ENCODE results near the gene RXRA. TPM values are rescaled to one million over a fixed set of nuclear protein-coding genes. Genes with fewer than 3 reads are reported as not detected.

Gene RXRA
- polyA plus RNA-seq, 3 donors, result 15.8 to 91.0 (median 23.2) TPM

- no peak overlapping the region for H3K4me3 ChIP-seq (replicated peaks in 1 of 3; ENCODE audit: low read depth in 2 of 3, low read length in 3 of 3)
- H3K9me3 Mint-ChIP-seq, result no peaks in the 10 kb centered on the region
- intact Hi-C loops (cut with micrococcal nuclease), result no loop called here
- 90% methylated on average over 7 of the region's 14 CpGs for WGBS (ENCODE audit: insufficient coverage)
- peaks cover 88 to 99% of the 10 kb centered on the region in 2 donors for H3K36me3 ChIP-seq (replicated peaks in 1 of 2; ENCODE audit: control insufficient read depth in 1 of 2, insufficient read depth in 2 of 2, low read length in 2 of 2)
- H3K4me1 Mint-ChIP-seq, result peaks cover 6% of the 10 kb centered on the region
- H3K27ac Mint-ChIP-seq, result peak overlapping the region in 3 of 7 donors; percentile 35 to 80 (median 57)
- no peak overlapping the region for H3K27ac ChIP-seq (ENCODE audit: low read depth in 1 of 2, low read length in 2 of 2)
- no peak overlapping the region for H3K4me3 Mint-ChIP-seq
- TF ChIP-seq, protein P1, sequence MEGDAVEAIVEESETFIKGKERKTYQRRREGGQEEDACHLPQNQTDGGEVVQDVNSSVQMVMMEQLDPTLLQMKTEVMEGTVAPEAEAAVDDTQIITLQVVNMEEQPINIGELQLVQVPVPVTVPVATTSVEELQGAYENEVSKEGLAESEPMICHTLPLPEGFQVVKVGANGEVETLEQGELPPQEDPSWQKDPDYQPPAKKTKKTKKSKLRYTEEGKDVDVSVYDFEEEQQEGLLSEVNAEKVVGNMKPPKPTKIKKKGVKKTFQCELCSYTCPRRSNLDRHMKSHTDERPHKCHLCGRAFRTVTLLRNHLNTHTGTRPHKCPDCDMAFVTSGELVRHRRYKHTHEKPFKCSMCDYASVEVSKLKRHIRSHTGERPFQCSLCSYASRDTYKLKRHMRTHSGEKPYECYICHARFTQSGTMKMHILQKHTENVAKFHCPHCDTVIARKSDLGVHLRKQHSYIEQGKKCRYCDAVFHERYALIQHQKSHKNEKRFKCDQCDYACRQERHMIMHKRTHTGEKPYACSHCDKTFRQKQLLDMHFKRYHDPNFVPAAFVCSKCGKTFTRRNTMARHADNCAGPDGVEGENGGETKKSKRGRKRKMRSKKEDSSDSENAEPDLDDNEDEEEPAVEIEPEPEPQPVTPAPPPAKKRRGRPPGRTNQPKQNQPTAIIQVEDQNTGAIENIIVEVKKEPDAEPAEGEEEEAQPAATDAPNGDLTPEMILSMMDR (IDR thresholded peaks at IDR 0.05), result no peak
- H3K79me2 ChIP-seq (ENCODE audit: insufficient read depth, low read length), result peaks cover 4% of the 10 kb centered on the region
- peaks cover 0 to 2% of the 10 kb centered on the region in 2 donors for H3K4me1 ChIP-seq (ENCODE audit: control insufficient read depth in 1 of 2, insufficient read depth in 2 of 2, low read length in 2 of 2)
- no peaks in the 10 kb centered on the region for H3K9me3 ChIP-seq (replicated peaks in 1 of 2; ENCODE audit: control insufficient read depth in 1 of 2, insufficient read depth in 1 of 2, low read length in 2 of 2)
- H4K20me1 ChIP-seq (ENCODE audit: insufficient read depth, low read length), result peaks cover 99% of the 10 kb centered on the region
- no peak overlapping the region for H2AFZ ChIP-seq (ENCODE audit: insufficient read depth, low read depth, low read length, poor library complexity, severe bottlenecking)
- H3K27me3 ChIP-seq (ENCODE audit: control insufficient read depth in 2 of 2, insufficient read depth in 2 of 2, low read length in 2 of 2), result no peaks in the 10 kb centered on the region
- H3K36me3 Mint-ChIP-seq, result peaks cover 74 to 94% of the 10 kb centered on the region in 2 donors
- peaks cover 0 to 4% (median 0%) of the 10 kb centered on the region in 3 donors for H3K27me3 Mint-ChIP-seq (ENCODE audit: low read depth in 3 of 3)
- no peak for DNase-seq
- no peak overlapping the region for H3K9ac ChIP-seq (ENCODE audit: insufficient read depth, low read length, poor library complexity, severe bottlenecking)
- no peak overlapping the region for H3K4me2 ChIP-seq (replicated peaks; ENCODE audit: extremely low read depth, low read length, poor library complexity, severe bottlenecking)
These were observed 106.2 kb downstream of the RXRA start for GRCh38 chr9:134432471-134432870.

DNA sequence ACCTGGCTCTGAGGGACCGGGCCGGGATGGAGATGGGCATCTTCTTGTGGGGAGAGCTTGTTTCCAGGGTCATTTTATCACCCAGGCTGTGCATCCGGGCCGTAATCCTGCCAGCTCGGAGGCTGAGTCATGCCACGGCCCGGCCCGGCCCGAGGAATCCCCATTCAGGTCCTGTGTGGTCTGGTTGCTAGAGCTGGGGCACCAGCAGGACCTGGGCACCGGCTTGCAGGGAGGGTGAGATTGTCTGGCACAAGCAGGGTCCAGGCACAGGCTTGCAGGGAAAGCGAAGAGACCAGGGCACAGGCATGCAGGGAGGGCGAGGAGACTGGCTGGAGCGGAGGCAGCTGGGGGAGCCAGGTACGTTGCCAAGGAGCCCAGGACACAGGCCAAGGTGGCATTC, 106.8 kb downstream of the RXRA start:
- H3K27me3 Mint-ChIP-seq (ENCODE audit: low read depth in 3 of 3), result peaks cover 0 to 4% (median 2%) of the 10 kb centered on the region in 3 donors
- intact Hi-C loops (cut with micrococcal nuclease), result no loop called here
- H3K27me3 ChIP-seq (ENCODE audit: control insufficient read depth in 2 of 2, insufficient read depth in 2 of 2, low read length in 2 of 2), result no peaks in the 10 kb centered on the region
- no peaks in the 10 kb centered on the region for H3K9me3 ChIP-seq (replicated peaks in 1 of 2; ENCODE audit: control insufficient read depth in 1 of 2, insufficient read depth in 1 of 2, low read length in 2 of 2)
- TF ChIP-seq, protein P1 (IDR thresholded peaks at IDR 0.05), result no peak
- peaks cover 4% of the 10 kb centered on the region for H3K79me2 ChIP-seq (ENCODE audit: insufficient read depth, low read length)
- peaks cover 71 to 94% of the 10 kb centered on the region in 2 donors for H3K36me3 Mint-ChIP-seq
- DNase-seq, result no peak
- peaks cover 0 to 8% of the 10 kb centered on the region in 2 donors for H3K4me1 ChIP-seq (ENCODE audit: control insufficient read depth in 1 of 2, insufficient read depth in 2 of 2, low read length in 2 of 2)
- H3K27ac ChIP-seq (ENCODE audit: low read depth in 1 of 2, low read length in 2 of 2), result no peak overlapping the region
- no peak overlapping the region for H3K9ac ChIP-seq (ENCODE audit: insufficient read depth, low read length, poor library complexity, severe bottlenecking)
- peaks cover 99% of the 10 kb centered on the region for H4K20me1 ChIP-seq (ENCODE audit: insufficient read depth, low read length)
- H3K36me3 ChIP-seq (replicated peaks in 1 of 2; ENCODE audit: control insufficient read depth in 1 of 2, insufficient read depth in 2 of 2, low read length in 2 of 2), result peaks cover 91 to 99% of the 10 kb centered on the region in 2 donors
- H3K4me1 Mint-ChIP-seq, result peaks cover 6% of the 10 kb centered on the region
- no peak overlapping the region for H2AFZ ChIP-seq (ENCODE audit: insufficient read depth, low read depth, low read length, poor library complexity, severe bottlenecking)
- H3K9me3 Mint-ChIP-seq, result no peaks in the 10 kb centered on the region
- no peak overlapping the region for H3K4me3 ChIP-seq (replicated peaks in 1 of 3; ENCODE audit: low read depth in 2 of 3, low read length in 3 of 3)
- H3K27ac Mint-ChIP-seq, result no peak overlapping the region
- no peak overlapping the region for H3K4me2 ChIP-seq (replicated peaks; ENCODE audit: extremely low read depth, low read length, poor library complexity, severe bottlenecking)
- WGBS (ENCODE audit: insufficient coverage), result 94% methylated on average over 14 of the region's 14 CpGs
- no peak overlapping the region for H3K4me3 Mint-ChIP-seq
